LHCN-M2 (cell line): ENCODE data around the gene GPR160. TPM values are rescaled to one million over a fixed set of nuclear protein-coding genes. Genes with fewer than 3 reads are reported as not detected.
"Not testable (repeated sequence)": the region's sequence is repeated elsewhere in the genome, so short reads cannot be mapped to it uniquely, and the experiment has no call there.

Experiments
- DNase-seq: peaks from one replicate; pipeline ENCODE4 v3.0.0-alpha.2; 2012; ENCODE audit warnings: low read depth
- polyA plus RNA-seq: library from polyadenylated mRNA; unstranded; fragments of >200 nt; gene quantifications from one replicate; pipeline ENCODE4 v1.2.1, GENCODE V29; 2012; ENCODE audit warnings: missing spikeins
- total RNA-seq: library from RNA; depleted of rRNA; stranded (reverse); fragments of >200 nt; gene quantifications from 2 replicates; pipeline ENCODE4 v1.2.3, GENCODE V29; 2014; rRNA removed

GPR160 gene
- 0.40 and 1.7 TPM in 2 replicates for total RNA-seq
- 0.38 TPM for polyA plus RNA-seq

DNA sequence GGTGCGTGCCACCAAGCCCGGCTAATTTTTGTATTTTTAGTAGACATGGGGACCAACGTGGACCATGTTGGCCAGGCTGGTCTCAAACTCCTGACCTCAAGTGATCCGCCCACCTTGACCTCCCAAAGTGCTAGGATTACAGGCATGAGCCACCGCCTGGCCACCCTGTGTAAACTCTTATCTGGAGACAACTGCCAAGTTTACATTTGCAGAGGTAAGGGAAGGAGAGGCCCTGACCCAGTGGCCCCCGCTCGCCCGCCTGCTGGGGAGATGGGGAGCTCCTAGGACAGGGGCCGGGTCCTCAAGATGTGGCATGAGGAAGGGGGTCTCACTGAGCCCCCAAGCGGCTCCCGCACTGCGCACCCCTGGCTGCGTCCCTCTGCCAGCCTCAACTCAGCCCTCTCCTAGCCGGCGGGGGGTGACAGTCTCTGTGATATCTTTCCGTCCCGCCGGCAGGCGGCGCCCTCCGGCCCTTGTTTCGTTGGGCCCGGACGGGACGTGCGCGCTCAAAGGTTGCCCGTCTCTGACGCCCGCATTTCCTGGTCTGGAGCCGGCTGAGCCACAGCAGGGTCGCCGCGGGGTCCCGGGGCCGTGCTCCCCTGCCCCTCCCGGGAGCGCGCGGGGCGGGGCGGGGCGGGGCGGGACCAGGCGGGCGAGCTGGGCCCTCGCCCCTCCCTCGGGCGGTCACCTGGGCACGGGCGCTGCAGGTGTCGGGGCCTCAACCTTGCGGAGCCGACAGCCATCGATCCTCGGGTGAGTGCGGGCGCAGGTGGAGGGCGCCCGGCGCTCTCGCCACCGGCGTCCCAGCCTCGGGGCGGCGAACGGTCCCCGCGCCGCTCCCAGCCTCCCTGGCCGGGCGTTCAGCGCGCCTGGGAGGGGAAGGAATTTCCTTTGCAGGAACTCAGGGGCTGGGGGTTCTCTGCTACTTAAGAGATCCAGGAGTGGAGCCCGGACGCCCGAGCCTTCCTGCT is at the start of gene GPR160:
GPR160 (plus strand) TSS at position 533 of the 971 bp plus-strand sequence. CDS start 45,978 bp downstream, outside the sequence.
- DNase-seq, result peak; percentile 22

- DNase-seq, result no peak
These were observed 47.4 kb upstream of the GPR160 start for GRCh38 chr3:169990431-169990830.

DNA sequence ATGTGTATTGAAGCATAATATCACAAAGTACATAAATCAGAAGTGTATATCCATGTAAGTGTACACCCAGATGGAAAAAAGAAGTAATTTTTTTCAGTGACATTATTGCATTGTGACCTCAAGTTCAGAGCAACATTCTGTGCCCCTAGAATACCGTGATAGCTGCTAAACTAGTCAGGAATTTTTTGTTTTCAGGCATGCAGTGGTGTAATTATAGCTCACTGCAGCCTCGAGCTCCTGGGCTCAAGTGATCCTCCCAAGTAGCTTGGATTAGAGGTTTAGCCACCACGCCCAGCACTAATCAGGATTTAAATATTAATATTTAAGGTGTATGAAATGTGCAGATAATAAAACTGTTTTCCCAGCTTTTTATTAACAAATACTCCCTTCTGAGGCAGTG is 45.6 kb upstream of the GPR160 start:
- no peak for DNase-seq

GRCh38 chr3:169992781-169993180 is 45.0 kb upstream of the GPR160 start:
- no peak for DNase-seq

DNA sequence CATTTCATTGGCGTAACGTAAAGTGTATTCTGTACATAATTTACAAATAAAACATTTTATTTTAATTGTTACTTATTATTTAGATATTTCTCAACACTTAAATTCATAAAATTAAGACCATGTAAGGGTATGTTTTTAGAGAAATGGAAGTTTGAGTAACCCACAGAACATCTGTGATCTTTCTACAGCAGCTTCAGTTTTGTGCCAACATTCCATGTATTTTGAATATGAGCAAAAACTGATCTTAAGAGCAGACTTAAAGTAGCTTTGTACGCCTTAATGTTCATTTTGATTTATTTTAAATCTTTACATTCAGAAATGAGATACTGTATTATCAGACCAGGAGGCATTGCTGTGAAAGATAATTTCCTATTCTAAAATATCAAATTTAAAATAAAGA is 44.0 kb upstream of the GPR160 start:
- no peak for DNase-seq

GRCh38 chr3:169996063-169996462 is 41.7 kb upstream of the GPR160 start:
- no peak for DNase-seq

- DNase-seq, result peak; percentile 18
These were observed 39.1 kb upstream of the GPR160 start for GRCh38 chr3:169998668-169999131.

DNA sequence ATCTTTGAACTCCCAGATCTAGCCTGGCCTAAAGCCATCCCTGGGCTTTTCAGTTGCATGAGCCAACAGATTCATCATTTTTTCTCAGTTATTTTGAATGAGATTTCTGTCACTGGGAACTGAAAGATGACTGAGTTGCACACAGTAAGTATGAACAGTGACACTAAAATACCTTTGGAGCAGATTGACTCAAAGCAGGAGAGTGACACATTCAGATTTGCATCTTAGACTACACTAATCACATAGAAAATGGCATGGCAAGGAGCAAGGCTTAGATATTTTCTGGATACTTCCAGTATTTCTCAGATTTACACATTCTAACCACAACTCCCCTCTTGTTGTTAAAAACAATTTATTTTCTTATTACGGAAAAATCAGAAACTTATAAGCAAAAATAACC is 38.4 kb upstream of the GPR160 start:
- no peak for DNase-seq

DNA sequence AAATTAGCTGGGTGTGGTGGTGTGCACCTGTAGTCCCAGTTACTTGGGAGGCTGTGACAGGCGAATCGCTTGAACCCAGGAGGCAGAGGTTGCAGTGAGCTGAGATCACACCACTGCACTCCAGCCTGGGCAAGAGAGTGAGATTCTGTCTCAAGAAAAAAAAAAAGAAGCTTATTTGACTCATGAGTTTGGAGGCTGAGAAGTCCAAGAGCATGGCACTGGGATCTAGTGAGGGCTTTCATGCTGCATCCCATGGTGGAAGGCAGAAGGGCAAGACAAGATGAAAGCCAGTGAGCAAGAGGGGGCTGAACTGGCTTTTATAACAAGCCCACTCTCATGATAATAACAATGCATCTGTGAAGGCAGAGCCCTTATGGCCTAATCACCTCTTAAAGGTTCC is 37.7 kb upstream of the GPR160 start:
- DNase-seq, result no peak

DNA sequence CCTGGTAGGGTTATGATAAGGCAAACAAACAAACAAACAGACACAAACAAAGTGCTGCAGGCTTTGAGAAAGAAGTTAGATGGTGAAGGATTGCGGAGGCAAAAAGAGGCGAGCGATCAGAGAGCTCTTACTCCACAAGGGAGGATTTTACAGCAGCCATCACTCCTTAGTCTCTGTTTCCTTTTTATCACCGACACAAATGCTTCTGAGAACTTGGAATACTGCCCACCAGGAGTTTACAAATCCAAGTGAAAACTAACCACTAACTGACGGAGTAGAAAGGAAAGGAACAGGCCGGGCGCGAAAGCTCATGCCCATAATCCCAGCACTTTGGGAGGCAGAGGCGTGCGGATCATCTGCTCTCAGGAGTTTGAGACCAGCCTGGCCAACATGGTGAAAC is 35.6 kb upstream of the GPR160 start:
- no peak for DNase-seq

GRCh38 chr3:170002879-170003278 is 34.9 kb upstream of the GPR160 start:
- no peak for DNase-seq

DNA sequence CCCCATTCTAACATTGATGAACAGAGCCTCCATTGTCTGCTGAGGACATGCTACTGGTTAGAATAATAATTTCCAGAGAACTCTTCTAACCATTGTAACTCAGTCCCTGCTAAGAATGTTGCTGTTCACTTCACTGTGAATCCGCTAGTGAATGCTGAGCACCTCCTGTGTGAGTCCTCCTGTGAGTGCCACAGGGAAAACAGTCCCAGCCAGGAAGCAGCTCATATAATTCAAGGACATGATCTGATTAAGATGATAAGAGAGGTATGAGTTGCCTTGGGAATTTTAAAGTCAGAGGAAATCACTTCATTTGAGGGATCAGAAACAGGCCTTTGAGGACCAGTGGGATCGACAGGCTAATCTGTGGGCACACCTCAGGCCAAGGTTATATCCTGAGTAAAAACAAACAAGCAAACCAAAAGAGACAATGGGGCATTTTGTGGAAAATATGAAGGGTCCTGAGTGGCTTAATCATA is 33.9 kb upstream of the GPR160 start:
- DNase-seq, result no peak

DNA sequence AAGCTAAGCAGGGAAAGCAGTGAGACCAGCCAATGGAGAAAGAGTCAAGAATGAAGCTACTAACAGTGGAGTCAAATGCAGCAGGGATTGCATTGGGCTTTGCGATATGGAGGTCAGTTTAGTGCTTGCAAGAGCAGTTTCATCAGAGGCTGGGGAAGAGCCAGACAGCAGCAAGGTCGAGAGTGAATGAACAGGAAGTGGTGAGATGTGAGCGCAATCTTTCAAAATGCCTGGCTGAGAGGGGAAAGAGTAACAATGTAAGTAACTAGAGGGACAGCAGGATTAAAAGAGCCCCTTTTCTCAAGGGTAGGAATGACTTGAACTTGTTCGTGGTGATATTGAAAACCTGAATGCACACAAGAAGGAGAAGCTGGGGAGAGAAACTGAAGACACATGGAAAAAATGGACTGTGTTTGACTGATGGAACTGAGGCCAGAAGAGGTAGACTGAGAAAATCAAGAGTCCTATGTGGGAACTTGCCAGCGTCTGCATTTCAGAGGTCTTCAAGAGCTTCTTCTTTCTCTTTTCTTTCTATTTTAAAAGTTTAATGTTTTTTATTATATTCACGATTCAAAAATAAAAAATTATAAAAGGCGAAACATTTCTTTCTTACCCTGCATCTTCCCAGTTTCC is 30.6 kb upstream of the GPR160 start:
- peak; percentile 8 for DNase-seq

DNA sequence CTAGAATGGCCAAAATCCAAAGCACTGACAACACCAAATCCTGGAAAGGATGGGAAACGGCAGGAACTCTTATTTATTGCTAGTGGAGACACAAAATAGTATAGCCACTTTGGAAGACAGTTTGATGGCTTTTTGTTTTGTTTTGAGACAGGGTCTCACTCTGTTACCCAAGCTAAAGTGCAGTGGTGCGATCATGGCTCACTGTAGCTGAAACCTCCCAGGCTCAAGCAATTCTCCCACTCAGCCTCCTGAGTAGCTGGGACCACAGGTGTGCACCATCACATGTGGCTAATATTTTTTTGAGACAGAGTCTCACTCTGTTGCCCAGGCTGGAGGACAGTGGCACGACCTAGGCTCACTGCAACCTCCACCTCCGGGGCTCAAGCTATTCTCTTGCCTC is 27.3 kb upstream of the GPR160 start:
- DNase-seq, result no peak

DNA sequence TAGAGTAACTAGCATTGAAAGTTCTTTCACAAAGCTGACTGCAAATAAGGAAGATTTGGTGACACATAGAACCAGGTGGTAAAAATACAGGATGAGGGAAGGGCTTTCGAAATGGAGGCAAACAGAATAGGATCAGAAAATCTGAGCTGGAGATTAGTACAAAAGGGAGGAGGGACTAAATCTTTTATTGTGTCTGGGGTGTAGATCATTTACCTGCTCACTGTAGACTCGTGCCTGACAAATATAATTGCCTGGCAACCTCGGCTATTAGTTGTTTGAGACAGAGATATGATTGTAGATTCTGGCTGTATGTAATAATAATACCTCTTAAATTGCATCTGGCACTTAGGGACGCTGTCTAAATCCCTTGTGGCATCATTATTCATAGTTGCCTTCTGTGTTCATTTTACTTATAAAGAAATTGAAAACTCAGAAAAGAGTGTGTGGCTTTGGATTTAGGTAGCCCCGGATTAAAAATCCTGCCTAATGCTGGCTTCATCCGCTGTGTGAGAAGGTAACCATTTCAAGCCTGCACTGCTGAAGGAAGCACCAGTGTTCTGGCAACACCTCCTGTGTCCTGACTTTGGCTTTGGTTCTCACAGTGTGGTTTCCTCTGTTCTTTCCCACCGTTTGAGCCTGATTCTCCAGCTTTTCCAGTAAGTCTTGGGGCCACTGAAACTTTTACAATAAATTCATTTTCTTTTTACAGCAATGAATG is 25.0 kb upstream of the GPR160 start:
- no peak for DNase-seq

- DNase-seq, result no peak
These were observed 21.7 kb upstream of the GPR160 start for GRCh38 chr3:170016057-170016456.

GRCh38 chr3:170019306-170019705 is 18.5 kb upstream of the GPR160 start:
- DNase-seq, result not testable (repeated sequence)

GRCh38 chr3:170021083-170021482 is 16.7 kb upstream of the GPR160 start:
- no peak for DNase-seq

DNA sequence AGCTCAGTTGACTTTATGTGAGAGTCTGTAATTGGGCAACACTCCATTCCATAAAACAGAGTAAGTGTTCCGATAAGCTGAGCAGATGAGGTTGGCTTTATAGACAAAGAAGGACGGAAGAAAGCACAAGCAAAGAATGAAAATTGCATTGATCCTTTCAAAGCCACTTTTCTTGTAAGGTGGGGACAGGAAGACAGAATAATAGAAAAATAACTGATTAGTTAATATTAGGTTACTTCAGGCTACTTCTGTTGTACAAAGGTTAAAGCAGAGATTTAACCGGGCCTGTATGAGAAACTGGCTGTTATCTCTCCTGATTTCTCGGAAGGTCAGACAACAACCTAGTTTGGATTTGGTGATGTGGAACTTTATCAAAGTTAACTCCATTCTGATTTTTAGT is 15.5 kb upstream of the GPR160 start:
- no peak for DNase-seq

DNA sequence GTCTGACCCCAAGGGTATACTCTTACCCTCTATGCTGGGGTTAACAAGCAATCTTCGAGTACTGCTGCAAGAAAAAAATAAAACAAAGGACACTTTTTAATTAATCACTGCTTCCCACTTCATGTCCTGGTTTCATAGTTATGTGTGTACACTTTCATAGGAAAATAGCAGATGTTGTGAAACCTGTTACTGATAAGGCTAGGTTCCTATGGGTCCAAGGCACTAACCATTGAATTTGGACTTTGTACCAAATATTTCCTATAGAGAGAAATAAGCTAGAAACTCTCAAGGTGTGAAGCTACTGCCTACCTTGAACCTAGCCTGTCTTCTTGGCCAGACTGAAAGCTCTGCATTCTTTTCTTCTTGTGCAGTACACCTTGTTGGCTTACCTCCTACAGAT is 14.6 kb upstream of the GPR160 start:
- no peak for DNase-seq

- DNase-seq, result no peak
These were observed 13.2 kb upstream of the GPR160 start for GRCh38 chr3:170024581-170024980.
